OCI-LY3 (cell line): ENCODE measurements around the gene TDRD15.
"Not testable (repeated sequence)": the region's sequence is repeated elsewhere in the genome, so short reads cannot be mapped to it uniquely, and the experiment has no call there.

Experiments
- CTCF ChIP-seq: fragments of 200-600, 300-600 bp; sonication (generic); IDR thresholded peaks from 2 replicates; pipeline ENCODE4 v1.5.1; 2014; ENCODE audit warnings: antibody characterized with exemption, low read length, low read depth
- EZH2phosphoT487 ChIP-seq: fragments of 200-600 bp; shearing (Covaris generic); IDR thresholded peaks from 2 replicates; pipeline ENCODE4 v1.6.1; 2018; ENCODE audit warnings: antibody characterized with exemption, mixed run types, low read depth

- not testable (repeated sequence) for TF ChIP-seq CTCF, EZH2phosphoT487
Observed at GRCh38 chr2:21151234-21151633, 27.5 kb downstream of the TDRD15 start.
